Esophagus squamous epithelium (tissue), 4 donors: ENCODE data around the gene SCUBE2.

ENCODE experiments used
- CTCF ChIP-seq, 6 experiments: fragments of 450-650 bp in 4 of 6; fragments of 200-600 bp in 2 of 6; sonication (generic) in 2 of 6; IDR thresholded peaks; one replicate each; pipeline ENCODE4 v1.5.1; 2016 to 2019; ENCODE audit warnings: antibody characterized with exemption in 6 of 6, mild to moderate bottlenecking in 4 of 6, moderate library complexity in 4 of 6
- POLR2A ChIP-seq, 4 donors: fragments of 450-650 bp; IDR thresholded peaks; one replicate each; pipeline ENCODE4 v1.6.1; 2017; ENCODE audit warnings: antibody characterized with exemption in 4 of 4, mild to moderate bottlenecking in 4 of 4, moderate library complexity in 3 of 4

- TF ChIP-seq CTCF (IDR thresholded peaks at IDR 0.05) (no peak), POLR2A (IDR thresholded peaks at IDR 0.05) (no peak)
Observed at GRCh38 chr11:9039863-9040262, 51.5 kb downstream of the SCUBE2 start.
